Measurements from ENCODE around the gene PPP4R3A.

Gene PPP4R3A

GRCh38 chr14:91510171-91511042 is at the start of gene PPP4R3A:
PPP4R3A (minus strand) TSS chr14:91510310; CDS start chr14:91509647, 663 bp downstream.
- ChIA-PET POLR2A (interaction anchor here (0.6 to 1.6 kb wide), 6 partner anchors 15 to 611 kb away, joined by 3 to 4 read pairs (median 3); partner anchors contain the start of genes CPSF2 and NDUFB1), CTCF (interaction anchor here (0.7 kb wide), 1 partner anchor 91 kb away, joined by 6 read pairs; no protein-coding TSS in a partner anchor)
- H3K9me3 ChIP-seq (ENCODE audit: control insufficient read depth, insufficient read depth, low read depth, low read length) = no peaks in the 10 kb centered on the region
- H3K4me1 ChIP-seq (ENCODE audit: control insufficient read depth, insufficient read depth, low read length) = peaks cover 5% of the 10 kb centered on the region; the same call in 1 of the 2 replicates
- peak within 1 kb of the TSS; percentile 96 for H3K4me3 ChIP-seq (ENCODE audit: low read depth, low read length)
- H3K36me3 ChIP-seq (ENCODE audit: control insufficient read depth in 2 of 2, insufficient read depth in 1 of 2, low read length in 2 of 2) = peaks cover 10 to 22% of the 10 kb centered on the region in 2 experiments; a peak in 2 of 3 replicates
- H3K27ac ChIP-seq (ENCODE audit: extremely low read depth, low read depth, low read length) = peak within 1 kb of the TSS; percentile 100
- TF ChIP-seq ZNF529 (tag by site-specific recombination; IDR thresholded peaks at IDR 0.05; ENCODE audit: insufficient replicate concordance) = no peak
- no peak for TF ChIP-seq ZNF211 (tag by site-specific recombination; IDR thresholded peaks at IDR 0.05; ENCODE audit: low read depth)
- TF ChIP-seq PRDM10 (tag by site-specific recombination; IDR thresholded peaks at IDR 0.05) = peak; percentile 76
- TF ChIP-seq TSHZ1 (tag by site-specific recombination; IDR thresholded peaks at IDR 0.05; ENCODE audit: borderline replicate concordance) = peak; percentile 46; the same call in 1 of the 2 replicates
- TF ChIP-seq GLI2 (tag by site-specific recombination; IDR thresholded peaks at IDR 0.05; ENCODE audit: borderline replicate concordance, low read depth) = no peak; the same call in 1 of the 2 replicates
- TF ChIP-seq ZNF302 (tag by site-specific recombination; IDR thresholded peaks at IDR 0.05; ENCODE audit: low read depth) = no peak
- peak; percentile 54; the same call in 1 of the 2 replicates for TF ChIP-seq OVOL3 (tag by site-specific recombination; IDR thresholded peaks at IDR 0.05)
- TF ChIP-seq PATZ1 (tag by site-specific recombination; IDR thresholded peaks at IDR 0.05) = peak; percentile 87
- TF ChIP-seq ZNF488 (tag by site-specific recombination; IDR thresholded peaks at IDR 0.05) = no peak
- TF ChIP-seq ZNF701 (tag by site-specific recombination; IDR thresholded peaks at IDR 0.05) = no peak
- TF ChIP-seq ZNF121 (tag by site-specific recombination; IDR thresholded peaks at IDR 0.05) = peak; percentile 50; the same call in 1 of the 2 replicates
- TF ChIP-seq ATF2 (tag by site-specific recombination; IDR thresholded peaks at IDR 0.05; ENCODE audit: low read depth) = no peak
- TF ChIP-seq ZNF747 (tag by site-specific recombination; IDR thresholded peaks at IDR 0.05) = no peak
- TF ChIP-seq ZBTB44 (tag by site-specific recombination; IDR thresholded peaks at IDR 0.05) = peak; percentile 54
- no peak for TF ChIP-seq BCL6B (tag by site-specific recombination; IDR thresholded peaks at IDR 0.05)
- TF ChIP-seq ZNF292 (tag by site-specific recombination; IDR thresholded peaks at IDR 0.05; ENCODE audit: borderline replicate concordance, low read depth) = no peak
- no peak for TF ChIP-seq ZNF707 (tag by site-specific recombination; IDR thresholded peaks at IDR 0.05)
- 0 out of 2 replicates have a peak, but pooled peaks have one; percentile 27 for TF ChIP-seq ZNF16 (tag by site-specific recombination; IDR thresholded peaks at IDR 0.05; ENCODE audit: low read depth)
- 0 out of 2 replicates have a peak, but pooled peaks have one; percentile 21 for TF ChIP-seq ZFP3 (tag by site-specific recombination; IDR thresholded peaks at IDR 0.05; ENCODE audit: low read depth)
- peak; percentile 84 for TF ChIP-seq ZIC2 (tag by site-specific recombination; IDR thresholded peaks at IDR 0.05)
